HG03064 (cell line): Measurements from ENCODE around the gene NXPH1.

Source experiments
- ATAC-seq: cut with Tn5 transposase; IDR thresholded peaks from one replicate; pipeline ENCODE4 v1.9.1; 2021; ENCODE audit warnings: low read depth; ENCODE audit not compliant: unreplicated experiment

Gene NXPH1

GRCh38 chr7:8491544-8492489 lies 58.4 kb downstream of the NXPH1 start:
- ATAC-seq = no peak

GRCh38 chr7:8499128-8499527 lies 65.7 kb downstream of the NXPH1 start:
- ATAC-seq = no peak

DNA sequence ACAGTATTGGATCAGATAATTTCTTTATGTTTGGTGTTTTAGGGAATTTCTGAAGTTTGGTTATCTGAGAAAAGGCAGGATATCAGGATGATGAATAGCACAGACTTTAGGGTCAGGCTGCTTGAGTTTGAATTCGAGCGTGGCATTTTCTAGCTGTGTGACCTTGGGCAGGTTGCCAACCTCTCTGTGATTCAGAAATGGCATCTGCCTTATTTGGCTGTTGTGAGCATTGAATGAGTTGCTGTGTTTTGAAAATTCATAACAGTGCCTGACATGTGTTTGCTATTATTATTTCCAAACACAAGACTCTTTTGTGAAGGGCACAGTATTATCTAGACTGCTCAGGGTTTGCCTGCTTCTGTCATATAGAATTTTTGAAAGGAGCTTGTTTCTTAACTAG lies 66.9 kb downstream of the NXPH1 start:
- ATAC-seq = no peak

GRCh38 chr7:8507566-8507965 lies 74.2 kb downstream of the NXPH1 start:
- ATAC-seq = no peak

- ATAC-seq = no peak
These were observed 76.2 kb downstream of the NXPH1 start for GRCh38 chr7:8509621-8510020.

DNA sequence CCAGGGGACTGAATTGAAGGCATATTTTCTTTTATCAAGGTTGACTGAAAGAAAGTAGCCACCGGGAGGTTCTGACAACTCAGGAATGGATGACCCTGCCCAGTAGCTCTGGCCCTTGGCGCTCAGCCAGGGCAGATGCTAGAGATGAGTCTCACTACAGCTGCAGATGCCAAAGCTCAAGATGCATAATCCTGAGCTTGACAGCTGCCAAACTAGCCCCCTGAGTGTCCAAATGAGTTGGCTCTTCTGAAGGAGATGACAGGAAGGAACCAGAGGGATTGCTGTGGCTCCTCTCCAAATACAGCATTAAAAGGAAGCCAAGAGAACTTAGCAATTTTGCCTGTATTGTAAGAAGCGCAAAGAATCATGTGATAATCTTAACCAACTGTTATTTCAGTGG lies 78.4 kb downstream of the NXPH1 start:
- ATAC-seq = no peak

DNA sequence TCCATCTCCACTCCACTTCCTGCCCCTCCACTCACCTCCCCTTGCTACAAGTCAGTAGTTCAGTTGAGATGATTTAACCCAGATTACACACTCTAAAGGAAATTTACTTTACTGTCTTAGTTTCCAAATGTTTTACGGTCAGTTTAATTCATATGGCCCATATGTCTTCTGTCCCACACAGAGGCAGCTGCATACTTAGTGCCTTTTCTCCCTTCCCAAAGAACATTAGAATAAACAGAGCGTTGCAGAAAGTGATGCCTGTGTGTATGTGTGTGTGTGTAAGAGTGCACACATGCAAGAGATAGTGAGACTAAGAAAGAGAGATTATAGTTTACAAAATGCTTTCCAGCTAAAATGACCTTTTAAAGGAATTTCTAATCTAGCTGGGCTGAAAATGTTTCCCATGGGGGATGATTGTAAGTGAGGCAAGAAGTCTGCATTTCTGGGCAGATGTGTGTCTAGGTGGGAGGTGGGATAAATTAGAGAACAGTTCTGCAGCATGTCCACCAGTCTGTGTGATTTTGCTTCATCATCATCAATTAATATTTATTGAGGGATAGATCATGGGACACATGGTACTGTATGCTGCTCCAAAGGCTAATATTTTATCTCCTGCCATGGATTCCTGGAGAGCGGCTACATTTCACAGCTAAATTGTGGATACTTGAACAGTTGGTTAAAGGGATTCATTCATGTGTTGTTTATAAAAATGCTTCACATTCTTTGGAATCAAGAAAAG lies 81.5 kb downstream of the NXPH1 start:
- ATAC-seq = no peak

GRCh38 chr7:8515640-8516185 lies 82.3 kb downstream of the NXPH1 start:
- ATAC-seq = no peak

- ATAC-seq = no peak
These were observed 83.6 kb downstream of the NXPH1 start for GRCh38 chr7:8516976-8517375.

DNA sequence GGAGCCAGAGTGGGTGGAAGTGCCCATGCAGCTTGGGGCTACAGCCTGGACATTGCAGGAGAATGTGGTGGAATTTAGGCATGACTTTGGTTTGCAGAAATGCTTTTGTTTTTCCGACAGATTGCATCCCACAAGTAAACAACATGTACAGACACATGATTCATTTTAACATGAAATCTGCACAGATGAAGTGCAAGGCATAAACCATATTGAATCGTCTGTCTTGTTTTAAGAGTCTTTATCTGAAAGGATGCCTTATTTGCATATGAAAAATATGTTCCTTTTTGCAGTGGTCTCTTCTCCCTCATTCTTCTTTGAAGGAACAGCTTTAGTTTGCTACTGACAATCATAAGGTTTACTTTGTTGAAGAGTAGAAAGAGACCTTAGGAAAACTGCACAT lies 94.9 kb downstream of the NXPH1 start:
- no peak for ATAC-seq

DNA sequence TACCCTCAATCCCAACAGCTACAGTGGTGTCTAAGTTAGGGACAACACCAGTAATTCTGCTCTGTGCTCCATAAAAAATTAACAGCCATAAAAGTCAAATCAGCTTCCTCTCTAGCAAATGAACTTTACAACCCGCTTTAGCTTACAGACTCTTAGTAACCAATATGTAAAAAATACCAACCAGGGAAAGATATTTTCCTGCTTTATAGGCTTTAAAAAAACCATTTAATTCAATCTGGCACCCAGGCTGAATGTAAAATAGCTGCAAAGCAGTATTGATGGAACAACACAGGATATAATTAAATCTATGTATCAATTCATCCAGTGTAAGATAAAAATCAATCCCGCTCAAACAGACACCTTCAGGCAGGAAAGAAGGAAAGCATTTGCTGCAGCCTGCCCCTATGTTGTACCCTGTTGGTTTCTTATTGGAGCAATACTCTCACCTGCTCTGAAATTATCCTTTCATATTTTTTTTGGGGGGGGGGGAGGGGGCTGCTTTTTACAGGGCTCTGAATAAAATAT lies 98.6 kb downstream of the NXPH1 start:
- ATAC-seq = no peak

DNA sequence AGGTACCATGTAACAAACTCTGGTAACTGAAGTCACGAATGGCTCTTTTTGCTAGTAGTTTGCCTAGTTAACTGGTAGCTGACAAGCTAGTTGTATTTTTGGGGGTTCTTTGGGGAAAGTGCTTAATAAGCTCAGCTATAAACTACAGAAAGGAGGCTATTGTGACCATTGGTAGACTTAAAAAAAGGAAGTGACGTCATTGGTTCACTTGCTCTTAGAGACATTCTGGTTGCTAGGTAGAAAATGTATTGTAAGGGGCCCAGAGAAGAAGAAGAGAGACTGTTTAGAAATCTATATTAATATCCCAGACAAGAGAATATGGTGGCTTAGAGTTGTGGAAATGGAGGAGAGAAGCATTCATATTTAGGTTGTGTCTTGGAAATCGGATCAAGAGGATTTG lies 103.0 kb downstream of the NXPH1 start:
- ATAC-seq = peak; percentile 83

DNA sequence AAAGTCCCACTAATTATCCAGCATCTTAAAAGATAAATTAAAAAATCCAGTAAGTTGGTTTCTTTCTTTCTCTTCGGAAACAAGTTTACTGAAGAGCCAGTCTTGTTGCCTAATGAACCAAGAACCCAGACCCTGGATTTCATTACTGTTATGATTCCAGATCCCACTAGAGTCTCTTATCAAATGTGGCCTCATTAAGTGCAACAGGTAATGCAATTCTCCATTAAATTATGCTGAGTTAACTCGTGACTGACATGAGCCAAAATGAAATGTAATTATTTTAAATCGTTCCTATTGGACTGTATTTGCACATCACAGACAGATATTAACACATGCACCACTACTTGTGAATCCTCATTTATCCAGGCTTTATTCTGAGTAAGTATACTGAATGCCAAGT lies 115.6 kb downstream of the NXPH1 start:
- ATAC-seq = no peak

DNA sequence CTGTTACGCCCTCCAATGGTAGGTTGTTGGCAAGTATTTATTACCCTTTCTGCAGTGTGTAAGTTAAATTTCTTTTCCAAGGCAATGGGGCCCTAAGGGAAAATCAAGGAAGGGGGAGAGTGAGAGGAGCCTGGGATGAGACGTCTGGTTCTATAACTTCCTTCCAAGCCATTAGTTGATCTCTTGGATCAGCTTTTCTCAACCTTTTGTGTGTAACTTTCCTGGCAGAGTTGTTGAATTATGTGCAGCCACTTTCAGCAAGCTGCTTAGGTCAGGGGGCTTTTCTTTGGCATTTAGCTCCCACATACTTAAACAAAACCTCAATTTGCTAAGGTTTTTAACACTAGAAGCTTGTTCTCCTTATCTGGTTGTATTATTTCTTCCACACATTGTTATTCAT lies 127.1 kb downstream of the NXPH1 start:
- no peak for ATAC-seq

- ATAC-seq = no peak
These were observed 128.0 kb downstream of the NXPH1 start for GRCh38 chr7:8561449-8561848.

GRCh38 chr7:8564281-8564680 lies 130.9 kb downstream of the NXPH1 start:
- ATAC-seq = no peak

DNA sequence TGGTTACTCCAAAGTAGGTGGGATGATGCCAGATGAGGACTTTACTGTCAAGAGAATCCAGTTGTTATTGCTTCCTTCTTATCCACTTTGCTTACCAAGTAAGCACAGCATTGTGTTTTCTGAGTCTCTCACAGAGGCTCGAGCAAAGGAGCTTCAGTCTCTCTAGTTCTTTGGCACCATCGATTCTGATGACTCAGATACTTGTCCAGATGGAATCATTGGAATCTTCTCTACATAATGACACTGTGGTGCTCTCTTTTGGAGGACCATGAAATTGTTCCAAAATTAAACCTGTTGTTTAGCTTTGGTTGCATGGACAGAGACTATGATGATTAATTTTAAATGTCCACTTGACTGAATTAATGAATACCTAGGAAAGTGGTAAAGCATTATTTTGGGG lies 132.6 kb downstream of the NXPH1 start:
- no peak for ATAC-seq

GRCh38 chr7:8567626-8568025 lies 134.2 kb downstream of the NXPH1 start:
- ATAC-seq = no peak

DNA sequence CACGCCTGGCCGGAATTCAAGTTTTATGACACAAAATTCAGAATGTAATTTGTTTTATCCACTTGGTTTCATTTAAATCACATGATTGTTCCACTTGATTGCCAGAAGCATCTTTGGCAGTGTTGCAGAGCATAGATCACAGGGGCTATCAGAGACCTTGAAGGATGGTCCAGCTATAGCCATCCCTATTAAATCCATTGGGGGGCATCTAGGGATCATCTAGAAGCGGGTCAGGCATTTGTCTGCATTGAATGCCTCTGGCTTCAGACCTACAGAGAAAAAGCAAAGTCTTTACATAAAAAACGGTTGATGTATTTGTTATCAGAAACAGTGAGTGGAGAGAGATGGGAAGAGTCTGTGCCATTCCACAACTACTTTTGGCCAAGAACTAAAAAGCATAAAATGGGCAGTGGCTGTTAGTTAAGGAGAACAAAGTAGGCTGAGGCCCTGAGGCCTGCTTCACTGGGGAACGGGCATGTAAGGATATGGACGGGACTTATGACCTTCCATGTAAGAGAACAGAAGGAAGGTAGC lies 146.3 kb downstream of the NXPH1 start:
- ATAC-seq = no peak

DNA sequence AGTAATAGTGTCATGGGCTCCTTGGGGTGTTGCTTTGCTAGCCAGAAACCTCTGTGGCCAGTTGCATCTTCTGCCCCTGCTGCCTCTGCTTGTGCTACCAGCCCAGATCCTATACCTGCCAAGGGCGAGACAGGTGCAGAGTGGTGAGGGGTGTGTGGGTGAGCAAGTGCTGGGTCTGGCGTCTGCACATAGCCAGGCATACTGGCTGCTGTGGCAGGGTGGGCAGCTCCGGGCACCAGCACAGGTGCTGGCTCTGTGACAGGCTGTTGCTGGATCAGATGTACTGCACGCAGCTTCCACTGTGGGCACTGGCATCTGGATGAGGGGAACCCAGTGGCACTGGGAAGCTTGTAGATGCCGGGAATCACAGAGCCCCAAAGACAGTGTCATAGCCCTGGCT lies 148.4 kb downstream of the NXPH1 start:
- ATAC-seq = no peak

GRCh38 chr7:8582728-8583127 lies 149.3 kb downstream of the NXPH1 start:
- ATAC-seq = no peak
